IPS DF 4.7 (cell line): ENCODE measurements around the gene KIF3A.

ENCODE experiments used
- DNase-seq: peaks from one replicate; pipeline ENCODE4 v3.0.0-alpha.2; 2013; ENCODE audit warnings: low spot score; ENCODE audit errors: extremely low read depth

The KIF3A gene

DNA sequence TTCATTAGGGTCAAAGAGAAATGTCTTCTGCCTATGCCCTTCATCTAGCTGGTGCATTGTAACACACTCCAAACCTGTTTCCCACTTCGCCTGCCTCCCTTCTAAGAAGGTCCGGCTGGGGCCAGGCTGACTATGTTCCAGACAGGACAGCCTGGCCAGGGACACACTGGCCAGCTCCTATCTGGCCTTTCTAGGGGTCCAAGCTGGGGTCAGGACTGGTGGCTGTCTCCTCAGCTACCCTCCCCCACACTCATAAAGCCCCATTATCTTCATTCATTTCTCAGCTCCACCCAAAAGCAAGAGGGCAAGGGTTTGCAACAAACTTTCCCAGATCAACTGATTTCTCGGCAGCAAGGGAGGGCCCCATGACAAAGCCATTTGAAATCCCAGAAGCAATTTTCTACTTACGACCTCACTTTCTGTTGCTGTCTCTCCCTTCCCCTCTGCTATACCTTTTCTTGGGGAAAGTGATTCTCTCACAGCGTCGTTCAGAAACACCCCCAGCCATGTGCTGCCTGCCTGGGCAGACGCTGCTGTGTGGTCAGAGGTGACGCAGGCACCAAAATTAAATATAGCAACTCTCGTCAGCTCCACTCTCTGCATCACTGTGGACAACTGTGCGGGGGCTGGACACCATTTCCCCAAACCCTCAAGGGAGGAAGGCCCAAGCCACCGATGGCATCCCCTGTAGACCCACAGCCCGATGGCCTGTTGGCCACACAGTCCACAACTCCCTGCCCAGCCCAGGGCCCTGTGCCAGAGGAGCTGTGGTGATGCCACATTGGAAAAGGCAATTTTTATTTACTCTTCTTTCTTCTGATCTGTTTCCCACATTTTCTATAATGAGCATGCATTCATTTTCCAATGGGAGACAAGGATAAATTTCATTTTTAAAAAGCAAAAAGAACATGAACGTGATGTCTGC lies 73.3 kb downstream of the KIF3A start:
- no peak for DNase-seq

DNA sequence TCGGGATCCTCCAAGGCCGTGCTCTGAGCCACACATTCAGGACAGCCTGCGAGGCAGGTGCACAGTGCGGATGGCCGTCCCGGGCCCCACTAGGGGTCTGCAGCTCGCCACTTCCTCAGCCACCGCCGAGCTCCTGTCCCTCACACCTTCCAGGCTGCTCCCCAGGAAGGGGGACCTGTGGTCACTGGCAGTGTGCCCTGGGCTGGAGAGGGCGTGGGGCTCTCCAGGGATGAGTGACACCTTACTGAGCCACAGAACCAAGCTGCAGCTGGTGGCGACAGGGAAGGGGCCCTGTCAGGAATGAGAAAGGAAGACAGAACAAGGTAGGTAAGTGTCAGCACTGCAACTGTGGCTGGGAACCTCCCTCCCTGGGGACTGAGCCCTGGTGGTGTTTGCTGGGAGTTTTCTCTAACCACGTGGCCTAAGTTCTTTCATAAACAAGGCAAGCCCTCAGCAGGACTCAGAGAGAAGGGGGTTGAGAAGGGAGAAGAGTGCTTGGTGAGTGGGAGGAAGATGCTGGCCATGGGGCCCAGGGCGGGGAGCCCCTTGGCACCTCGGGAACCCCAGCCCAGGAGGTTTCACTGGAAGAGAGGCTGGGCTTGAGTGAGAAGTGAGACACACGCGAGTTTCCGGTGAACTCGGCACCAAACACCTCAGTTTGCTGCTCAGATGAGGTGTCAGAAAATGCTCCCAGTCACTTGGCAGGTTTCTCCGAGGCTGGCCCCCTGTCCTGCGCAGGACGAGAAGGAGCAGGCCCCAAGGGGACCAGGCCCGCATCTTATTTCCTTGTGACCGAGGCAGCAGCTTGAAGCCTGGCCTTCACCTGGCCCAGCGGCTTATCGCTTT lies 74.2 kb downstream of the KIF3A start:
- DNase-seq: no peak

DNA sequence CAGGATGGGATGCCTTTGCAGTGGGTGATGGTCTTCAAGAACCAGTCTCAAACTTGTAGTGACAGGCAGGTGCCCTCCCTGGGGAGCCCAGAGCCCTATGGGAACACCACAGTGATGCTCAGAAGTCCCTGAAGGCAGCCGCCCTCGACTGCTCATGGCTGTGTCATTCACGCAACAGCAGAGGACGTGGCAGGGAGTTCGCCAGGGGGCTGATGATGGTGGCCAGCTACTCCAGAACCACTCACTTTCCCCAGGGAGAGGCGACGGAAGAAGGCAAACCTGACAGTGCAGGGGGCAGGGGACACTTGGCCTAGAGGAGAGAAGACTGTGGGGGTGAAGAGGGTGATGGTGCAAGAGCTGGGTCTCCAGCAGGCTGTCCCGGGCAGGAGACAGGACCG lies 75.3 kb downstream of the KIF3A start:
- DNase-seq: no peak

DNA sequence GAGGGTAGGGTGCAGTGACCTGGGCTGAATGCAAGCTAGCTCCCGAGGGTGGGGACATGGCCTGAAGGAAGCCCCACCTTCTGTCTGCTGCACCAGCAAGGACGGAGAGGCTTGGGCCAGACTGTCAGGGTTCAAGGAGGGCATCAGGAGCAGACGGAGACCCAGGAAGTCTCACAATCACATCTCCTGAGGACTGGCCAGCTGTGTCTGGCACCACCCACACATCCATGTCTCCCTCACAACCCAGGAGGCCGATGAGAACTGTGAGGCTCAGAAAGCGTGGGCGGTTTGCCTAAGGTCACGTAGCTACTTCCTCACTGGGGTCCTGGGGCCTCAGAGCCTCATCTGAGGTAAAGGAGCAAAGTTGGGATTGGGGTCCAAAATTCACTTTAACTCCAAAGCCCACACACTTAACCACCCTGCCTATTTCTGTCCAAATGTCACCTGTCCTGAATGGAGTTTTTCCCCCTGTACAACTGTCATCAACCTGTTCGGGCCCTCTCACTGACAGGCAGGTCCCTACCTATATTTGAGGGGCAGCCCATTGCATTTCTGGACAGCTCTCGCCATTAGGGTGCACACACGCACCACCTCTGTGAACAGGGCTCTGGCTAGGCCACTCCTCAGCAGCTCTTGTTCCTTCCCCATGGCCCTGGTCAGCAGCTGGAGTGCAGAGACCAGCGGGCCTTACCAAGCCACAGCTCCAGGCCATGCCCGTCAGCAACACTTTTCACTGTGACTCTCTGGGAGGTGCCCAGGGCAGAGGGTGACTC lies 75.9 kb downstream of the KIF3A start:
- no peak for DNase-seq

DNA sequence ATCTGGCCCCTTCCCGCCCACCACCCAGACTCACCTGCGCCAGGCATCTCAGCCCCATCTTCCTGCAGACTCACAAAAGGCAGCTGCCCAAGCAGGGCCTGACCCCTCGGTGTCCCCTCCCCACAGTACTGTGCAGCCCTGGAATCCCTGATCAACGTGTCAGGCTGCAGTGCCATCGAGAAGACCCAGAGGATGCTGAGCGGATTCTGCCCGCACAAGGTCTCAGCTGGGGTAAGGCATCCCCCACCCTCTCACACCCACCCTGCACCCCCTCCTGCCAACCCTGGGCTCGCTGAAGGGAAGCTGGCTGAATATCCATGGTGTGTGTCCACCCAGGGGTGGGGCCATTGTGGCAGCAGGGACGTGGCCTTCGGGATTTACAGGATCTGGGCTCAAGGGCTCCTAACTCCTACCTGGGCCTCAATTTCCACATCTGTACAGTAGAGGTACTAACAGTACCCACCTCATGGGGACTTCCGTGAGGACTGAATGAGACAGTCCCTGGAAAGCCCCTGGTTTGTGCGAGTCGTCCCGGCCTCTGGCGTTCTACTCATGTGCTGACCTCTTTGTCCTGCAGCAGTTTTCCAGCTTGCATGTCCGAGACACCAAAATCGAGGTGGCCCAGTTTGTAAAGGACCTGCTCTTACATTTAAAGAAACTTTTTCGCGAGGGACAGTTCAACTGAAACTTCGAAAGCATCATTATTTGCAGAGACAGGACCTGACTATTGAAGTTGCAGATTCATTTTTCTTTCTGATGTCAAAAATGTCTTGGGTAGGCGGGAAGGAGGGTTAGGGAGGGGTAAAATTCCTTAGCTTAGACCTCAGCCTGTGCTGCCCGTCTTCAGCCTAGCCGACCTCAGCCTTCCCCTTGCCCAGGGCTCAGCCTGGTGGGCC lies 77.5 kb downstream of the KIF3A start:
- no peak for DNase-seq

DNA sequence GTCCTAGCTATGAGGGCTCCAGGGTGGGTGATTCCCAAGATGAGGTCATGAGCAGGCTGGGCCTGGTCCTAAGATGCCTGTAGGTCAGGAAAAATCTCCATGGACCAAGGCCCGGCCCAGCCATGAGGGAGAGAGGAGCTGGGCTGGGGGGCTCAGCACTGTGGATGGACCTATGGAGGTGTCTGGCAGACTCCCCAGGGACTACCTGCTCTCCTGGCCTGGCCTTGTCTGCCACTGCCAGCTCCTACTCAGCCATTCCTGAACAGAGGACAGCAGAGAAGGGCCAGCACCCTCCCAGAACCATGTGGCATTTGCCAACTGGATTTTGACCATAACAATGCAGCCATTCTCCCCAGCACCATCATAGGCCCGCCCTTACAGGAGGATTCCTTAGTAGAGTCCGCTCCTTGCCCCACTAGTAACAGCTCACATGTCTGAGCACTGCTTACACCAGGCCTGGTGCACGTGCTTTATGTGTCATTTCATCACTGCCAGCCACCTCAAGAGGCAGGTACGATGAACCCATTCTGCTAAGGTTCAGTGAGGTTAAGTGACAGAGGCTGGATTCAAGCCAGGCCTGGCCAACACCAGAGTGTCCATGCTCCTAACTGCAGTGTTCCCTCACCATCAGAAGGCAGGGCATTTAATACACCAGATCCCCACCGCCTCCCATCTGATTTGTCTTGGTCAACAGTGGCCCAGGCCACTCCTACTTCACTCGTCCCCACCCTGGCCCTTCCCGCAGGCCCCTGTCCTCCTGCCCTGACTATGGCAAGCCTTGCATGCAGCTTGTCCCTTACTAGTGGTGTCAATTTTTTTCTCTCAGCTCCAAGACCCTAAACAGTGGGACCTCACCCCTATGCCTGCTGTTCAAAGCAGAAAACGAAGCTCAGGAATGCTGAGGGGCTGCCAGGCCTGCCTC lies 78.7 kb downstream of the KIF3A start:
- DNase-seq: no peak

DNA sequence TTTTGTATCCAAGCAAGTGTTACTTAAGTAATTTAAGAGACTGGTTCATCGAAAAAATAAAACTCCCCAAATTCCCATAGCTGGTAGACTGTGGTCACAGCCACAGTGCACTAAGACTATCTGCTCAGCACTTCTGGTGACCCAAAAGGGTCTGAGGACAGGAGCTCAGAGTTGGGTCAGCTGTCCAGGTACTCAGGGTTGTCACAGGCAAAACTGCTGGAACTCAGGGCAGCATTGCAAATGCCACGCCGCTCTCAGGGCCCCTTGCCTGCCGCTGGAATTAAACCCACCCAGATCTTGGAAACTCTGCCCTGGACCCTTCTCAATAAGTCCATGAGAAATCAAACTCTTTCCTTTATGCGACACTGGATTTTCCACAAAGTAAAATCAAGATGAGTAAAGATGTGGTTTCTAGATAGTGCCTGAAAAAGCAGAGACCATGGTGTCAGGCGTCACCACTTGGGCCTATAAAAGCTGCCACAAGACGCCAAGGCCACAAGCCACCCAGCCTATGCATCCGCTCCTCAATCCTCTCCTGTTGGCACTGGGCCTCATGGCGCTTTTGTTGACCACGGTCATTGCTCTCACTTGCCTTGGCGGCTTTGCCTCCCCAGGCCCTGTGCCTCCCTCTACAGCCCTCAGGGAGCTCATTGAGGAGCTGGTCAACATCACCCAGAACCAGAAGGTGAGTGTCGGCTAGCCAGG lies 79.5 kb downstream of the KIF3A start, which contains the start of gene IL13:
Gene IL13, plus strand, starts transcription at position 498 of the 705 bp plus-strand sequence. Its CDS starts 14 bp downstream, at position 512.
- no peak for DNase-seq

DNA sequence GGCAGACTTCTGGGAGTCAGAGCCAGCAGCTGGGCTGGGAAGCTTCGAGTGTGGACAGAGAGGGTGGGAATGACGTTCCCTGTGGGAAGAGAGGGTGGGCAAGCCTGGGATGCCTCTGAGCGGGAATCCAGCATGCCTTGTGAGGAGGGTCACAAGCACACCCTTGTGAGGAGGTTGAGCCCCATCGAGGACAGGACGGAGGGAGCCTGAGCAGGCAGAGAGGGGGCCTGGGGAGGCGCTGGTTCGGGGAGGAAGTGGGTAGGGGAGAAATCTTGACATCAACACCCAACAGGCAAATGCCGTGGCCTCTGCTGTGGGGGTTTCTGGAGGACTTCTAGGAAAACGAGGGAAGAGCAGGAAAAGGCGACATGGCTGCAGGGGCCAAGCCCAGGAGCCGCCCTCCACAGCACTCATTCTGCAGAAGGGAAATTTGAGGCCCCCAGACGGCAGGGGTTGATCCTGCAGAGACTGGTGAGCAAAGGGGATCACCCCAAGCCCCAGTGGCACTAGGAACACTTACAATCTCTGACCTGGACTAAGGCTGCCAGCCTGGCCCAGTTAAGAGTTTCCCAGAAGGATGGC lies 80.5 kb downstream of the KIF3A start:
- DNase-seq: no peak

DNA sequence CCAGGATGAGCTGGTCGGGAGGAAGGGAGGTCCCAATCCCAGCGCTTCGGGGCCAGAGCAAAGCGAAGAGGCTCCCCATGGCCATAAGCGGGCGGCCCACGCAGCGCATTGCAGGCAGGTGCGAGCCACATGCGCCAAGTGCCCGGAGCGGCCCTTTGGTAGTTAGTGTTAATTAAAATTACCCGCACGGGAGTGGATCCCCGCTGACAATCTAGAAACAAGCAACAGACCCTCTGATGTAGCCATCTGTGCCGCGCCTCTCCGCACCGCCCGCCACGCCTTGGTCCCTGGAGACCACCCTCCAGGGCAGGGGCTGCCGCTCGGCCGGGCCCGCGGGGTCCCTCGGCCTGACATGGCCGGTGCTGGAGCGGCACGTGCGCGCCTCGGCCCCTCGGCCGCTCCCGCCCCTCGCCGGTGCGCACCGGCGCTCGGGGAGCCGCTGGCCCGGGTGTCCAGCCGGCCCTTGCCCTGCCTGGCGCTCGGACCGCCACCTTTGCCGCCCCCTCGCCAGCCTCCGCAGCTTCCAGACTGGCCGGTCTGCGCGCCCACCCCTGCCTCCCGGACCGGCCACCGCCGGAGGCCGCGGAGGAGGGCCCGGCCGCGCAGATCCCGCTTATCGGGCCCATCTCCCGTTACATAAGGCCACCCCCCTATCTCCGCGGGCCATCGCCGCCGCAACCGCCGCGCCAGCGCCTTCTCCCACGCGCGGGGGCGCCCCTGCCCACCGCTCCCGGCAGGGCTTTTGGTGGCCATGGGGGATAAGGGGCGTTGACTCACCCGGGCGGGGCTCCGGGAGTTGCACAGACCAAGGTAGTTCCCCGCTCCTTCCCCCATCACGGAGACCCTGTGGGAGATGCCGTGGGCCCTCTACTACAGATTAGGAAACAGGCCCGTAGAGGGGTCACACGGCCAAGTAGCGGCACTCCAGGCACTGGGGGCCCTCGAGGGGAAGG lies 81.2 kb downstream of the KIF3A start:
- DNase-seq: no peak

DNA sequence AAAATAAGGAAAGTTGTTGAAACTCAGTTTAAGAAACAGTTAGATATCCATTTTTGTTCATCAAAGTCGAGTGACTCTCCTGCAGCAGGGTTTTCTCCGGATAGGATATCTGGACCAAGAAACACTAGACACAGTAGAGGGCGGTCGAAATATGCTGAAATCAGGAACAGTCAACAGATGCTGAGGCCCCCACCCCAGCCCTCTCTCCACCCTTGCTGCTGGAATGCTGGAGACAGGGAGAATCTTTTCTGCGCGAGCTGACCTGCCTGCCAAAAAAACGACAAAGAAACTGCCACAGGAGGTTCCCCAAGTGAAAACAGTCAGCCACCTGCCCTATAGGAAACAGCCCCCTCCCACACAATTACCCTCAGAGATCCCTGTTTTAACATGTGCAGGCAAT lies 83.6 kb downstream of the KIF3A start:
- DNase-seq: no peak

DNA sequence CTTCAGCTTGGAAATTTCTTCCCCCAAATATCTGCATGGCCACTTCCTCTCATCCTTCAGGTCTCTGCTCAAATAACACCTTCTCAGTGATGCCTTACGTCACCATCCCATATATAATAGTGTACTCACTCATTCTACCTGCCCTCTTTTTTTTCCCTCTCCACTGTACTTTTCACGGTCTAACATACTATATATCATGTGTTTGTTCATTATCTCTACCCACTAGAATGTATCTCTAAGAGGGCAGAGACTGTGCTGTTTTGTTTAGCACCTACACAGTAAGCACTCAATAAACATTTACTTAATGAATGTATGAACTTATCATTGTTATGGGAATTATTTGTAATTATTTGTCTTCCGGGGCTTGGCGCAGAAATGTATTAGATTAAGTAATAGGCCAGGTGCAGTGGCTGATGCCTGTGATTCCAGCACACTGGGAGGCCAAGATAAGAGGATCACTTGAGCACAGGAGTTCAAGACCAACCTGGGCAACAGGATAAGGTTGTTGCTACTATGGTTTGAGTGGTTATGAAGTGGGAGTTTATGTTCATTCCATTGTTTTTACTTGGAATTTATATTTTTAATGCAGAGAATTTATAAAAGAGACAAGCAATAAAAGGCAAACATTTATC lies 85.4 kb downstream of the KIF3A start:
- DNase-seq: no peak

DNA sequence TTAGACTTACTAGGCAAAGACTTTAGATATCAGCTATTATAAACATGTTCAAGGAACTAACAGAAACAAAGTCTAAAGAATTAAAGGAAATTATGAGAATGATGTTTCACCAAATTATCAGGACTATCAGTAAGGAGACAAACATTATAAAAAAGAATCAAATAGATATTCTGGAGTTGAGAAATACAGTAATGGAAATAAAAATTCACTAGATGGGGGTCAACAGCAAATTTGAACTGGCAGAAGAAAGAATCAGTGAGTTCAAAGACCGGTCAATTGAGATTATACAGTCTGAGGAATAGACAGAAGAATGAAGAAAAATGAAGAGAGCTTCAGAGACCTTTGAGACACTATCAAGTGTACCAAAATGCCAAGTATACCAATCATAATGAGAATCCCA lies 89.0 kb downstream of the KIF3A start:
- DNase-seq: no peak

DNA sequence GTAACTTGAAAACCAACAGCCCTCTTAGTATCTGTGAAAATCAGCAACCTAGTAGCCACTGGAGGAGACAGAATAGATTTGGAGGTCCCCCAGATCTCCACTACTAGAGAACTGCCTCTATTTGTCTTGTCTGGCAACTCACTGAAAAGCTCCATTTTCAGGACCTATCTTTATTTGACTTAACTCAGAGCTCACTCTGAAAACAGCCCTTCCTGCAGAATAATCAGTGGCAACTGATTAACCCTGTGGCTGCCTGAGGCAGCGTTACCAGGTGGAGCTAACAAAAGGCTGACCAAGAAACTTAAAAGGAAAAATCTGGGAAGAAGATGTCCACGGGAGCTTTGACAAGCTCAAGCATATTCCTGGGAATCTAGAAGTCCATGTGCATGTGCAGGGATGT lies 89.9 kb downstream of the KIF3A start:
- no peak for DNase-seq

DNA sequence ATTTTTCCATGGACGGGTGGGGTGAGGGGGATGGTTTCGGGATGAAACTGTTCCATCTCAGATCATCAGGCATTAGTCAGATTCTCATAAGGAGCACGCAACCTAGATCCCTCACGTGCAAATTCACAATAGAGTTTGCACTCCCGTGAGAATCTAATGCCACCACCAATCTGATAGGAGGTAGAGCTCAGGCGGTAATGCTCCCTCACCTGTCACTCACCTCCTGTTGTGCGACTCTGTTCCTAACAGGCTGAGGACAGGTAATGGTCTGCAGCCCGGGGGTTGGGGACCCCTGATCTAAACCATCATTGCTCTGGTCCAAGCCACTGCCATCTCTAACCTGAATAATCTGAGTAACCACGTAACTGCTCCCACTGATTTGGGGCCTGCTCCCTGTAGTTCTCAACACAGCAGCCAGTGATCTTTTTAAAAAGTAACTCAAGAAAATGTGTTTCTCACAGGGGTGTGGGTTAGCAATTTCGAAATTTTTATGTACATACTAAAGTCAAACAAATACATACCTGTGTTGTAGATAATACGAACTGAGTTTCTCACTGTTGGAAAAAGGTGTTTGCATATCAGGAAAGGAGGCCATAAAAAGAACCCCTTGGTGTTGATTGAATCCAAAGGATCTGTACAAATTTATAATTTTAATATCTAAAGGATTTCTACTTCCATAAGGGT lies 90.6 kb downstream of the KIF3A start:
- DNase-seq: no peak

DNA sequence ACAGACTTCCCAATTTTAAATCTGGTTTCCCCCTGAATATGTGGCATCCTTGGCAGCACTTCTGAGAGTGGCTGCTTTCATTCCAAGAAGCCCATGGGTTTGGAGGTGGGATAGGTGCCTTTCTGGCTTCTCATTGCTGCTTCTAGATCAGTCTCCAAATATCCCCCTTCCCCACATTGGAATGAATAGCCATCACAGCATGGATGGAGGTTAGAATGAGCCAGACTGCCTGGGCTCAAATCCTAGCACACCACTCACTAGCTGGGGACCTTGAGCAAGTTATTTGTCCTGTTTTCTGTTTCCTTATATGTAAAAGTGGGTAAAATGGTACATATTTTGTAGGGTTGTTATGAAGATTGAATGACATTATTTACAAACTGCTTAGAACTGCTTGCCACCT lies 93.2 kb downstream of the KIF3A start:
- no peak for DNase-seq
